ENCODE measurements around the gene SASH3.
A peak's percentile ranks its signal among the peaks of the same experiment; 100 is the strongest.

Gene SASH3

DNA sequence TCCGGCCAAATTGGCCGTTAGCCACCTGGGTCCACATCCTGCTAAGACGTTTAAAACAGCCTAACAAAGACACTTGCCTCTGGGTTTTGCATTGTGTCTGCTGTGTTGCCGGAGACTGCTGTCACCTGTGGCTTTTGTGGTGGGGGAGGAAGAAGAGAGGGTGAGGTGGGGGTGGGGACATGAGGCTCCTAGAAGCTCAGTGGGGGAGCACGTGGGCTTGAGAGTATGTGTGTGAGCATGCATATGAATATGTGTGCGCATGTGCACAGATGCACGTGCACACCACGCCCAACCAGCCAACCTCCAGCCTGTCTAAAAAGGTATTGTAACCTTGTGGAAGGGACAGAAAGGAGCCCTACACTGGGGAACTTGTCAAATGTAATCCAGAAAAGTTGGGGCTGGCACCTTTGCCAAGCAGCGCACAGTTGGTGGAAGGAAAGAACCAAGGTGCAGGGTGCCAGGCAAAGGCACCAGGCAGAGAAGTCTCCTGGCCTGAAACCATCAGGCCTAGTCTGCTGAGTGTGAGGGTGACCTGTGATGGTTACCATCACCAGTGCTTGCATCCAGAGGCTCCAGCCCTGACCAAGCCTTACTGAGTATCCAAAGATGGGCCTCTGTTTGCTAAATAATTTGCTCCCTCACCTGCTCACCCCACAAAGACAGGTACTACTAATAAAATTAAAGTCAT, 10.1 kb upstream of the SASH3 start:
- H3K36me3 ChIP-seq (ENCODE audit: control insufficient read depth in 5 of 5, insufficient read depth in 5 of 5, low read length in 5 of 5): no peaks in the 10 kb centered on the region
- no peak overlapping the region for H3K27ac ChIP-seq (ENCODE audit: low read depth, low read length)
- no peaks in the 10 kb centered on the region for H3K9me3 ChIP-seq (ENCODE audit: control insufficient read depth in 5 of 5, low read length in 5 of 5)
- H3K4me1 ChIP-seq (ENCODE audit: control insufficient read depth in 5 of 5, insufficient read depth in 5 of 5, low read length in 5 of 5): peaks cover 0 to 26% (median 8%) of the 10 kb centered on the region in 5 donors
- H3K9ac ChIP-seq (ENCODE audit: low read length in 5 of 5): no peak overlapping the region
- no peak overlapping the region for H3K4me3 ChIP-seq (ENCODE audit: low read depth in 1 of 5, low read length in 5 of 5)
- H3K27me3 ChIP-seq (ENCODE audit: control insufficient read depth in 5 of 5, insufficient read depth in 4 of 5, low read length in 5 of 5): peaks cover 0 to 12% (median 6%) of the 10 kb centered on the region in 5 donors

- H3K27me3 ChIP-seq (ENCODE audit: control insufficient read depth in 5 of 5, insufficient read depth in 4 of 5, low read length in 5 of 5): peaks cover 0 to 13% (median 9%) of the 10 kb centered on the region in 5 donors
- no peaks in the 10 kb centered on the region for H3K36me3 ChIP-seq (ENCODE audit: control insufficient read depth in 5 of 5, insufficient read depth in 5 of 5, low read length in 5 of 5)
- H3K4me1 ChIP-seq (ENCODE audit: control insufficient read depth in 5 of 5, insufficient read depth in 5 of 5, low read length in 5 of 5): peaks cover 0 to 27% (median 8%) of the 10 kb centered on the region in 5 donors
- no peak overlapping the region for H3K27ac ChIP-seq (ENCODE audit: low read depth, low read length)
- no peak overlapping the region for H3K9ac ChIP-seq (ENCODE audit: low read length in 5 of 5)
- no peak overlapping the region for H3K4me3 ChIP-seq (ENCODE audit: low read depth in 1 of 5, low read length in 5 of 5)
- no peaks in the 10 kb centered on the region for H3K9me3 ChIP-seq (ENCODE audit: control insufficient read depth in 5 of 5, low read length in 5 of 5)
These were observed 8.3 kb upstream of the SASH3 start for GRCh38 chrX:129771266-129771995.

DNA sequence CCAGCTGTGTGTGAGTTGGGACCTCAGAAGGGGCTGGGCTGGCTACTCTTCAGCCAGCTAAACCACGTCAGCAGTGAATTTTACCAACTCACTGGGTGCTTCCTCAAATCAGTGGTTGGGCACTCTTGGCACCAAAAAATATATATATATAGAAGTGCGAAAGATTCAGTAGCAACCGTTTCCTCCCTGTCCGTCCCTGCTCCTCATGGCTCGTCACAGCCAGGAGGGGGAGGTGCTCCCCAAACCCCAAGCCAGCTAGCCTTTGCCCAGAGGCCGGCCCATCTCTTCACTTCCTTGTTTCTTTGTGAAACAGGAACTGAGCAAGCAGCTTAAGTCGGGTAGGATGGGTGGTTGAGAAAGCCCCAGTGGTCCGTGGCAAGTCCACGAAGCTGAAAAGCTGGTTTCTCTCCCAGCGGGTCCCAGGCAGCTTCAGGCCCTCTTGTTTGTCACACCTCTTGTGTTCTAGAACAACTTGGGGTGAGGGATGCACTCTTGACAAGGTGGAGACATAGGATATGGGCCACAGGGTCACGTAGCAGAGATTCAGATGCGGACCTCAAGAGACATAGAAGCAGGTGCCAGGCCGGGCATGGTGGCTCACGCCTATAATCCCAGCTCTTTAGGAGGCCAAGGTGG, 6.8 kb upstream of the SASH3 start:
- Histone ChIP-seq H3K36me3 (ENCODE audit: control insufficient read depth in 5 of 5, insufficient read depth in 5 of 5, low read length in 5 of 5) (no peaks in the 10 kb centered on the region), H3K27ac (ENCODE audit: low read depth, low read length) (no peak overlapping the region), H3K27me3 (ENCODE audit: control insufficient read depth in 5 of 5, insufficient read depth in 4 of 5, low read length in 5 of 5) (peaks cover 0 to 11% (median 9%) of the 10 kb centered on the region in 5 donors), H3K9me3 (ENCODE audit: control insufficient read depth in 5 of 5, low read length in 5 of 5) (no peaks in the 10 kb centered on the region), H3K4me3 (ENCODE audit: low read depth in 1 of 5, low read length in 5 of 5) (no peak overlapping the region), H3K9ac (ENCODE audit: low read length in 5 of 5) (no peak overlapping the region), H3K4me1 (ENCODE audit: control insufficient read depth in 5 of 5, insufficient read depth in 5 of 5, low read length in 5 of 5) (peaks cover 0 to 38% (median 8%) of the 10 kb centered on the region in 5 donors)

DNA sequence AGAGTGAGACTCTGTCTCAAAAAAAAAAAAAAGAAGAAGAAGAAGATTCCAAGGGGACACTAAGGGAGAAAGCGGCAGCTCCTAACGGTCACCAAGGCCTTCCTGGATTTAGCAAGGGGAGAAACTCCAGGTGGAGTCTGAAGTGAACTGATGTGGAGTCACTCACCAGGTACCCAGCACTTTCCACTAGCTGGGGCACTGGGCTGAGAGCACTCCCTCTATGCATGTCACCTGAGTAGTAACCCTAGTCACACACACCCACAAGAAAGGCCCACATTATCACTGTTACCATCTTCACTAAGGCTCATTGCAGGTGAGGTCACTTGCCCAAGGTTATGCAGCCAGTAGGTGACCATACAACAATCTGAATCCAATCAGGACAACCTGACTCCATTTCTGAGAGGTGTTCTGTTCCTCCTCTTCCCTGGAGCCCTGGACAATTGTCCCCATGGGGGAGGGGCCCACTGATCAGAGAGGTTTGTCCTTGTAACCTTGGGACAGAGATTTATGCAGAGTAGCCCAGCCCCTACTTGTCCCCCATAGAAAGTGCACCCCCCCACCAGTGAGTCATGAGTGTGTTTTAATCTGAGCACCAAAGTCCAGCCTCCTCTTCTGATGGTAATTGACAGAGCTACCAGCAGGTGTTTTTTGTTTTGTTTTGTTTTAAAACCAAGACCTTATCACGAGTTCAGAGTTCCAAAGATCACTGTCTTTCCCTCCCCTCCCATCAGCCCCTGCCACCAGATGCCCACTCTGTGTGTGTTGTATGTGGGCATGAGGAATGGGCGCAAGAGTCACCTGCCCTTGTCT, 5.9 kb upstream of the SASH3 start:
- Histone ChIP-seq H3K4me1 (ENCODE audit: control insufficient read depth in 5 of 5, insufficient read depth in 5 of 5, low read length in 5 of 5) (peaks cover 0 to 41% (median 4%) of the 10 kb centered on the region in 5 donors), H3K36me3 (ENCODE audit: control insufficient read depth in 5 of 5, insufficient read depth in 5 of 5, low read length in 5 of 5) (no peaks in the 10 kb centered on the region), H3K4me3 (ENCODE audit: low read depth in 1 of 5, low read length in 5 of 5) (no peak overlapping the region), H3K27ac (ENCODE audit: low read depth, low read length) (no peak overlapping the region), H3K9me3 (ENCODE audit: control insufficient read depth in 5 of 5, low read length in 5 of 5) (no peaks in the 10 kb centered on the region), H3K9ac (ENCODE audit: low read length in 5 of 5) (no peak overlapping the region), H3K27me3 (ENCODE audit: control insufficient read depth in 5 of 5, insufficient read depth in 4 of 5, low read length in 5 of 5) (peaks cover 0 to 9% (median 6%) of the 10 kb centered on the region in 5 donors)

- Histone ChIP-seq H3K4me3 (ENCODE audit: low read depth in 1 of 5, low read length in 5 of 5) (peak overlapping the region in 3 of 5 donors; percentile 17 to 38 (median 32)), H3K36me3 (ENCODE audit: control insufficient read depth in 5 of 5, insufficient read depth in 5 of 5, low read length in 5 of 5) (no peaks in the 10 kb centered on the region), H3K9ac (ENCODE audit: low read length in 5 of 5) (peak overlapping the region in 1 of 5 donors; percentile 38), H3K27me3 (ENCODE audit: control insufficient read depth in 5 of 5, insufficient read depth in 4 of 5, low read length in 5 of 5) (peaks cover 0 to 12% (median 10%) of the 10 kb centered on the region in 5 donors), H3K9me3 (ENCODE audit: control insufficient read depth in 5 of 5, low read length in 5 of 5) (no peaks in the 10 kb centered on the region), H3K4me1 (ENCODE audit: control insufficient read depth in 5 of 5, insufficient read depth in 5 of 5, low read length in 5 of 5) (peaks cover 0 to 38% (median 0%) of the 10 kb centered on the region in 5 donors), H3K27ac (ENCODE audit: low read depth, low read length) (peak overlapping the region; percentile 54)
These were observed 2.3 kb upstream of the SASH3 start for GRCh38 chrX:129777218-129778030.

- H3K27ac ChIP-seq (ENCODE audit: low read depth, low read length): no peak overlapping the region
- H3K36me3 ChIP-seq (ENCODE audit: control insufficient read depth in 5 of 5, insufficient read depth in 5 of 5, low read length in 5 of 5): no peaks in the 10 kb centered on the region
- H3K9ac ChIP-seq (ENCODE audit: low read length in 5 of 5): no peak overlapping the region
- H3K4me3 ChIP-seq (ENCODE audit: low read depth in 1 of 5, low read length in 5 of 5): peak overlapping the region in 3 of 5 donors; percentile 13 to 52 (median 17)
- no peaks in the 10 kb centered on the region for H3K9me3 ChIP-seq (ENCODE audit: control insufficient read depth in 5 of 5, low read length in 5 of 5)
- H3K4me1 ChIP-seq (ENCODE audit: control insufficient read depth in 5 of 5, insufficient read depth in 5 of 5, low read length in 5 of 5): peaks cover 0 to 35% (median 0%) of the 10 kb centered on the region in 5 donors
- H3K27me3 ChIP-seq (ENCODE audit: control insufficient read depth in 5 of 5, insufficient read depth in 4 of 5, low read length in 5 of 5): peaks cover 0 to 12% (median 10%) of the 10 kb centered on the region in 5 donors
These were observed 570 bp upstream of the SASH3 start for GRCh38 chrX:129779086-129779672.

GRCh38 chrX:129780441-129781105, 824 bp downstream of the SASH3 start:
- Histone ChIP-seq H3K9ac (ENCODE audit: low read length in 5 of 5) (no peak overlapping the region), H3K27ac (ENCODE audit: low read depth, low read length) (no peak overlapping the region)

GRCh38 chrX:129781134-129781672, 1.5 kb downstream of the SASH3 start:
- H3K27ac ChIP-seq (ENCODE audit: low read depth, low read length): no peak overlapping the region

More at GRCh38 chrX:129780441-129781105, 824 bp downstream of the SASH3 start:
- Histone ChIP-seq H3K36me3 (ENCODE audit: control insufficient read depth in 5 of 5, insufficient read depth in 5 of 5, low read length in 5 of 5) (no peaks in the 10 kb centered on the region), H3K4me3 (ENCODE audit: low read depth in 1 of 5, low read length in 5 of 5) (peak overlapping the region in 3 of 5 donors; percentile 31 to 52 (median 36)), H3K27me3 (ENCODE audit: control insufficient read depth in 5 of 5, insufficient read depth in 4 of 5, low read length in 5 of 5) (peaks cover 0 to 10% (median 4%) of the 10 kb centered on the region in 5 donors), H3K9me3 (ENCODE audit: control insufficient read depth in 5 of 5, low read length in 5 of 5) (no peaks in the 10 kb centered on the region), H3K4me1 (ENCODE audit: control insufficient read depth in 5 of 5, insufficient read depth in 5 of 5, low read length in 5 of 5) (peaks cover 0 to 39% (median 3%) of the 10 kb centered on the region in 5 donors)

More at GRCh38 chrX:129781134-129781672, 1.5 kb downstream of the SASH3 start:
- Histone ChIP-seq H3K27me3 (ENCODE audit: control insufficient read depth in 5 of 5, insufficient read depth in 4 of 5, low read length in 5 of 5) (peaks cover 0 to 12% (median 4%) of the 10 kb centered on the region in 5 donors), H3K9ac (ENCODE audit: low read length in 5 of 5) (no peak overlapping the region), H3K4me3 (ENCODE audit: low read depth in 1 of 5, low read length in 5 of 5) (peak overlapping the region in 2 of 5 donors; percentile 31 to 36), H3K36me3 (ENCODE audit: control insufficient read depth in 5 of 5, insufficient read depth in 5 of 5, low read length in 5 of 5) (no peaks in the 10 kb centered on the region), H3K9me3 (ENCODE audit: control insufficient read depth in 5 of 5, low read length in 5 of 5) (no peaks in the 10 kb centered on the region), H3K4me1 (ENCODE audit: control insufficient read depth in 5 of 5, insufficient read depth in 5 of 5, low read length in 5 of 5) (peaks cover 0 to 45% (median 7%) of the 10 kb centered on the region in 5 donors)

Data from subcutaneous abdominal adipose tissue (tissue), 5 donors.